DMS79 treated with DMSO at 0.1 percent for 48 hours (cell line): ENCODE results near the gene MYH7.
A peak's percentile ranks its signal among the peaks of the same experiment; 100 is the strongest.

Experiments used
- DNase-seq: peaks from one replicate; lab custom pipeline; 2025; lab: John Stamatoyannopoulos, UW

The MYH7 gene

GRCh38 chr14:23366426-23366921 is 69.0 kb downstream of the MYH7 start:
- peak; percentile 94 for DNase-seq

GRCh38 chr14:23365732-23366425 is 69.6 kb downstream of the MYH7 start:
- peak; percentile 94 for DNase-seq

GRCh38 chr14:23365036-23365731 is 70.3 kb downstream of the MYH7 start, which contains the start of gene EFS:
TSS of gene EFS (minus strand) at chr14:23365172. CDS start at chr14:23365025, 147 bp downstream.
- DNase-seq: no peak

- peak; percentile 97 for DNase-seq
These were observed 71.1 kb downstream of the MYH7 start for GRCh38 chr14:23364164-23365035.
